Measurements from ENCODE around the gene BCAS1.

The BCAS1 gene

DNA sequence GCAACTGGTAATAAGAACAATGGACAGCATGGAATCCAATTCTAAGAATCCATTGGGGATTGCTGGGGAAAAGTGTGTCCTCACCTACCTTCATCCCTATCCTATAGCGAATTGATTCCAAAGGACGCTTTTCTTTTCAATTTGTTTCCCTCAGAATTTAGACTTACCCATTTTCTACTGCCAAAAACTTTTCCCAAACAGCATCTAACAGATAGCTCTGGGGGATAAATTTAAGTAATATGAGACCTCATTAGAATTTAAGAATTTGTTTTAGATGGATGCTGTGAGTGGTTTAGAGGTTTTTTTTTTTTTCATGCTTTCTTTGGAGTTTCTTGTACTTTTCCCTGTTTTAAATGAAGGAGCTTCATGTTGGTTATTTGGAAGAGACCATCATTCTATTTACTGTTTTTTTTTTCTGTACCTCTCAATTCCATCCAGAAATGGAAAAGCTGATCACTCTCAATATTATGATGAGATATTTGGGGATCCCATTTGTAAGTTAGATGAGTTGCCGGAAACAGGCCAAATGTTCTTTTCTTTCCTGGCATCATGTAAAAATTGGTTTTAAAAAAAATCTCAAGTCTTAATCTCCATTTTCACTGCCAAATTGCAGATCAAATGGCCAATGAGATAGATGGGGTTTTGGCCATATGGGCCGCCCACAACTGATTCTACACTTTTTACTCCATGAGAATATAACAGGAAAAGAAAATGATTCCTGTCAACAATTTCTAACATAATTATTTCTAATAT lies 105.7 kb downstream of the BCAS1 start:
- H3K9me3 Mint-ChIP-seq = no peaks in the 10 kb centered on the region
- H3K36me3 Mint-ChIP-seq (ENCODE audit: low read depth) = no peaks in the 10 kb centered on the region
- DNase-seq (ENCODE audit: low spot score) = no peak
- no peak overlapping the region for H3K4me3 Mint-ChIP-seq
- no peak overlapping the region for H3K27ac Mint-ChIP-seq
- H3K27me3 Mint-ChIP-seq (ENCODE audit: low read depth) = peaks cover 20% of the 10 kb centered on the region
- no peaks in the 10 kb centered on the region for H3K4me1 Mint-ChIP-seq (ENCODE audit: low read depth)

- no peak overlapping the region for H3K4me3 Mint-ChIP-seq
- H3K4me1 Mint-ChIP-seq (ENCODE audit: low read depth) = no peaks in the 10 kb centered on the region
- H3K27ac Mint-ChIP-seq = no peak overlapping the region
- peaks cover 22% of the 10 kb centered on the region for H3K27me3 Mint-ChIP-seq (ENCODE audit: low read depth)
- H3K36me3 Mint-ChIP-seq (ENCODE audit: low read depth) = no peaks in the 10 kb centered on the region
- DNase-seq (ENCODE audit: low spot score) = no peak
- H3K9me3 Mint-ChIP-seq = no peaks in the 10 kb centered on the region
Observed at GRCh38 chr20:53964067-53964466, 106.3 kb downstream of the BCAS1 start.

GRCh38 chr20:53963635-53964034 lies 106.8 kb downstream of the BCAS1 start:
- no peaks in the 10 kb centered on the region for H3K9me3 Mint-ChIP-seq
- no peak for DNase-seq (ENCODE audit: low spot score)
- H3K36me3 Mint-ChIP-seq (ENCODE audit: low read depth) = no peaks in the 10 kb centered on the region
- H3K4me1 Mint-ChIP-seq (ENCODE audit: low read depth) = no peaks in the 10 kb centered on the region
- H3K27me3 Mint-ChIP-seq (ENCODE audit: low read depth) = peaks cover 22% of the 10 kb centered on the region
- no peak overlapping the region for H3K27ac Mint-ChIP-seq
- H3K4me3 Mint-ChIP-seq = no peak overlapping the region

- Mint-ChIP-seq H3K4me3 (no peak overlapping the region), H3K4me1 (ENCODE audit: low read depth) (no peaks in the 10 kb centered on the region), H3K36me3 (ENCODE audit: low read depth) (no peaks in the 10 kb centered on the region), H3K27me3 (ENCODE audit: low read depth) (peaks cover 26% of the 10 kb centered on the region), H3K9me3 (no peaks in the 10 kb centered on the region), H3K27ac (no peak overlapping the region)
- DNase-seq (ENCODE audit: low spot score) = no peak
Observed at GRCh38 chr20:53962388-53962787, 108.0 kb downstream of the BCAS1 start.

- Mint-ChIP-seq H3K4me1 (ENCODE audit: low read depth) (no peaks in the 10 kb centered on the region), H3K9me3 (no peaks in the 10 kb centered on the region), H3K4me3 (no peak overlapping the region), H3K27ac (no peak overlapping the region), H3K36me3 (ENCODE audit: low read depth) (no peaks in the 10 kb centered on the region), H3K27me3 (ENCODE audit: low read depth) (peaks cover 31% of the 10 kb centered on the region)
- no peak for DNase-seq (ENCODE audit: low spot score)
Observed at GRCh38 chr20:53961527-53961926, 108.9 kb downstream of the BCAS1 start.

DNA sequence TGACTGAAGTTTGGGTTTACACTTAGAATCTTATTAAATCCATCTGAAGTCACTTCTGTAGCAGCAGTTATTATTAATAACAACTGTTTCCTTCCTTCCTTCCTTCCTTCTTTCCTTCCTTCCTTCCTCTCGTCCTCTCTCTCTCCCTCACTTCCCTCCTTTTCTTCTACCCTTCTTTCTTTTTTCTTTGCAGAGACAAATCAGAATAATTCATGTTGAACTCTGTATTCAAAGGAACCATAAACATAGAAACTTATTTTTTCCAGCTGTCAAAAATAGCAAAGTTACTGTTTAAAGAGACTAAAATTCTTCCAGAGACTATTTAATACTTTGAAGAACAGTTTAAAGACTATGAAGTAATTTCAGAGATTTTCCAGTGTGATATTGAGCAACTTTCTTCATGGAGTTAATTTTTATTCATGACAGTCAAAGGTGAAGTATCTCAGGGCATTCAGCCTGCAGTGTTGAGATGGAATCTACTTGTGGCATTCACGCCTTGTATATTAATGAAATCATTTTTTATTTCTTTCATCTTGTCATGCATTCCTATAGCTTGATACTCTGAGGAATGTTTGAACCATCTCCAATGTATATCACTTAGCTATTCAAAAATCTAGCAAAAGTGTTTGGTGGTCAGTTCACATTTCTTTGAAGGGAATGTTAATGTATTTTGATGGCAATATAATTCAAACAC lies 109.7 kb downstream of the BCAS1 start:
- Mint-ChIP-seq H3K27ac (no peak overlapping the region), H3K4me3 (no peak overlapping the region), H3K36me3 (ENCODE audit: low read depth) (no peaks in the 10 kb centered on the region), H3K27me3 (ENCODE audit: low read depth) (peaks cover 31% of the 10 kb centered on the region), H3K9me3 (no peaks in the 10 kb centered on the region), H3K4me1 (ENCODE audit: low read depth) (no peaks in the 10 kb centered on the region)
- DNase-seq (ENCODE audit: low spot score) = no peak

DNA sequence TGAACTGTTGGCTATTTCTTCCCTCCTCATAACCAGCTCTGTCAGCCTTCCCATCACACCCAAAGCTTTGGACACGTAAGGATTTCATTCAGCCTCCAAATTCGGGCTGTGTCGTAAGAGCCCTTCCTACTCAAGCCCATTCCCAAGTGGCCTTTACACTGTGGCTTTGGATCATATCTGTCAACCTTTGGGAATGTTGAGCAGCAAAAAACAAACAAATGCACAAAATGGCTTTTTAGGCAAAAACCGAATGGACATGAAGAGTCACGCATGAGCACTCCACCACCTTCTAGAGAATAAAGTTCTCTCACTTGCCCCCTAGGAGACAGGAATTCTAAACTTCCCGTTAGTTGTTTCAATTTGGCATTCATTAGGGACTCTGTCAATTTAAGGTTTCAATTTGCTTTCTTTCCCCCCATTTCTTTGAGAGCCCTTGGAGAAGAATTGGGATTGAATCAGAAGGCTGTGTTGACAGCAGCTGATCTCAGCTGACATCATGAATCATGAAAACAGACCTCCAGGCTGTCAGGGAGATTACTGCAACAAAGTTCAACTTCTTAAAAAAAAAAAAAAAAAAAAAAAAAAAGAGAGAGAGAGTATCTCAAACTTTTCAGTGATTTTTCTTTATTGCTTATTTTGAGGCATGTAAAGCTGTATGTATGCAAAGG lies 110.3 kb downstream of the BCAS1 start:
- Mint-ChIP-seq H3K4me1 (ENCODE audit: low read depth) (no peaks in the 10 kb centered on the region), H3K27ac (no peak overlapping the region), H3K9me3 (no peaks in the 10 kb centered on the region), H3K36me3 (ENCODE audit: low read depth) (no peaks in the 10 kb centered on the region), H3K27me3 (ENCODE audit: low read depth) (peaks cover 31% of the 10 kb centered on the region), H3K4me3 (no peak overlapping the region)
- DNase-seq (ENCODE audit: low spot score) = no peak

DNA sequence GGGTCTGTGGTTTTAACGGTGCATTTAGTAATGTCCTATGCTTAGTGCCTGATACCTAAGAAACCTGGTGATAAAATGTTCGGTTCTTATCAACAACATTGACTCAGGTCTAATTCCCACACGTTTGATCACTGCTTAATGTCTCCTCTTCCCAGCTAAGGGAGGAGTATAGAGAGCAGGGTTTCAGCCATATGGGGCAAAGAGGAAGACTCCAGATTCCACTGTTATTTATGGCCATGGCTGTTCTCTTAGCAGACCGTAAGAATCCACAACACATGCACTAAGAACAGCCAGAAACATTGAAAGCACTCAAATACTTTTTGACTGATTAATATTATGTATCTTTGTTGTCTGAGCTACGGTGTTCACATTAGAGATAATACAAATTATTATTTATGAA lies 112.1 kb downstream of the BCAS1 start:
- peaks cover 2% of the 10 kb centered on the region for H3K36me3 Mint-ChIP-seq (ENCODE audit: low read depth)
- no peaks in the 10 kb centered on the region for H3K9me3 Mint-ChIP-seq
- no peak overlapping the region for H3K27ac Mint-ChIP-seq
- no peak for DNase-seq (ENCODE audit: low spot score)
- peaks cover 24% of the 10 kb centered on the region for H3K27me3 Mint-ChIP-seq (ENCODE audit: low read depth)
- H3K4me1 Mint-ChIP-seq (ENCODE audit: low read depth) = no peaks in the 10 kb centered on the region
- no peak overlapping the region for H3K4me3 Mint-ChIP-seq

DNA sequence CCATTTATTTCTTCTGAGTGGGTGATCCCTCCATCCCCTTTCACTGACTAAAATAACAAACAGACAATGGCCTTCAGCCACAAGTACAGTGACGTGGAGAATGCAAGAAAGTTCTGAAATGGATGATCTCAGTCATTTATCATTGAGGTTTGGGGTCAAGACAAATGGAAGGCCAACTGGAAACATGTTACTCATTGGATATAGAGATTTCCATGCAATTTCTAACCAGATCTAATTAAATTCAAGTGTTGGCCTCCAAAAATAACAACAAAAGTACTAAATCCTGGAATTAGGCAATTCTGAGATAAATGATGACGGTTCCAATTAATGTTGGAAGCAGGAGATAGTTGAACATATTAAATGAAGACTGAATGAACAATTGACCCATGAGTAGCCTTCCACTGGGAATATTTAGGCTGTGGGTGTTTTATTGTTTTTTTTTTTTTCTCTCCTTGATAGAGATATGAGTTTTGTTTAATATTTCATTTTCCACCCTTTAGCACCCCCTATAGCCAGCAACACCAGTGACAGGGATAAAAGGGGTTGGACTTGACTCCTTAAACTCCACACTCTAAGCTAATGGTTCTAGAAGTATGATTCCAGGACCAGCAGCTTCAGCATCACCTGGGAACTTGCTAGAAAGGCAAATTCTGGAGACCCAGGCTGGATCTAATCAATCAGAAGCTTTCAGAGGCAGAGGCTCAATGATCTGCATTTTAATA lies 112.8 kb downstream of the BCAS1 start:
- Mint-ChIP-seq H3K36me3 (ENCODE audit: low read depth) (peaks cover 2% of the 10 kb centered on the region), H3K27me3 (ENCODE audit: low read depth) (peaks cover 24% of the 10 kb centered on the region), H3K27ac (no peak overlapping the region), H3K9me3 (peaks cover 5% of the 10 kb centered on the region), H3K4me3 (no peak overlapping the region), H3K4me1 (ENCODE audit: low read depth) (no peaks in the 10 kb centered on the region)
- DNase-seq (ENCODE audit: low spot score) = no peak

GRCh38 chr20:53956013-53956715 lies 114.2 kb downstream of the BCAS1 start:
- Mint-ChIP-seq H3K27me3 (ENCODE audit: low read depth) (peaks cover 19% of the 10 kb centered on the region), H3K4me1 (ENCODE audit: low read depth) (peaks cover 1% of the 10 kb centered on the region), H3K27ac (no peak overlapping the region), H3K4me3 (no peak overlapping the region), H3K9me3 (peaks cover 16% of the 10 kb centered on the region), H3K36me3 (ENCODE audit: low read depth) (peaks cover 5% of the 10 kb centered on the region)
- DNase-seq (ENCODE audit: low spot score) = no peak

- Mint-ChIP-seq H3K4me1 (ENCODE audit: low read depth) (peaks cover 7% of the 10 kb centered on the region), H3K36me3 (ENCODE audit: low read depth) (peaks cover 5% of the 10 kb centered on the region), H3K27ac (no peak overlapping the region), H3K27me3 (ENCODE audit: low read depth) (peaks cover 14% of the 10 kb centered on the region), H3K4me3 (no peak overlapping the region), H3K9me3 (peaks cover 16% of the 10 kb centered on the region)
- no peak for DNase-seq (ENCODE audit: low spot score)
Observed at GRCh38 chr20:53954723-53955658, 115.4 kb downstream of the BCAS1 start.

- H3K27me3 Mint-ChIP-seq (ENCODE audit: low read depth) = peaks cover 6% of the 10 kb centered on the region
- H3K9me3 Mint-ChIP-seq = peaks cover 16% of the 10 kb centered on the region
- peaks cover 27% of the 10 kb centered on the region for H3K4me1 Mint-ChIP-seq (ENCODE audit: low read depth)
- no peak overlapping the region for H3K4me3 Mint-ChIP-seq
- H3K27ac Mint-ChIP-seq = no peak overlapping the region
- no peak for DNase-seq (ENCODE audit: low spot score)
- peaks cover 5% of the 10 kb centered on the region for H3K36me3 Mint-ChIP-seq (ENCODE audit: low read depth)
Observed at GRCh38 chr20:53952528-53953096, 117.8 kb downstream of the BCAS1 start.
